Inferior parietal cortex (tissue), 1 donor: ENCODE data around the gene EPS15.
A peak's percentile ranks its signal among the peaks of the same experiment; 100 is the strongest.
"Not testable (repeated sequence)": the region's sequence is repeated elsewhere in the genome, so short reads cannot be mapped to it uniquely, and the experiment has no call there.

Experiments used
- DNase-seq: peaks from one replicate; pipeline ENCODE4 v3.0.0-alpha.2; 2016; ENCODE audit errors: extremely low spot score

Gene EPS15

GRCh38 chr1:51336711-51337110, 182.4 kb downstream of the EPS15 start:
- no peak for DNase-seq

- DNase-seq: no peak
These were observed 183.1 kb downstream of the EPS15 start for GRCh38 chr1:51336004-51336403.

- peak; percentile 44 for DNase-seq
These were observed 187.6 kb downstream of the EPS15 start for GRCh38 chr1:51331206-51332100.

GRCh38 chr1:51330331-51331201, 188.5 kb downstream of the EPS15 start, which contains the start of gene TTC39A:
TTC39A (minus strand) TSS chr1:51330562; CDS start chr1:51330477, 85 bp downstream.
- no peak for DNase-seq

- no peak for DNase-seq
These were observed 189.4 kb downstream of the EPS15 start for GRCh38 chr1:51329443-51330325.

GRCh38 chr1:51328926-51329325, 190.1 kb downstream of the EPS15 start:
- DNase-seq: no peak

GRCh38 chr1:51328279-51328678, 190.8 kb downstream of the EPS15 start:
- DNase-seq: no peak

- no peak for DNase-seq
These were observed 191.7 kb downstream of the EPS15 start for GRCh38 chr1:51327386-51327785.

- no peak for DNase-seq
These were observed 192.2 kb downstream of the EPS15 start for GRCh38 chr1:51326839-51327238.

- no peak for DNase-seq
These were observed 192.9 kb downstream of the EPS15 start for GRCh38 chr1:51325878-51326755.

- DNase-seq: no peak
These were observed 193.7 kb downstream of the EPS15 start for GRCh38 chr1:51325391-51325790.

- DNase-seq: not testable (repeated sequence)
These were observed 194.1 kb downstream of the EPS15 start for GRCh38 chr1:51325011-51325385.

GRCh38 chr1:51324251-51325010, 194.6 kb downstream of the EPS15 start:
- DNase-seq: no peak

GRCh38 chr1:51323778-51324177, 195.3 kb downstream of the EPS15 start:
- DNase-seq: no peak

GRCh38 chr1:51322417-51323101, 196.5 kb downstream of the EPS15 start:
- DNase-seq: no peak

- DNase-seq: no peak
These were observed 197.2 kb downstream of the EPS15 start for GRCh38 chr1:51321924-51322280.

- DNase-seq: no peak
These were observed 197.8 kb downstream of the EPS15 start for GRCh38 chr1:51320967-51321923.

GRCh38 chr1:51317798-51318197, 201.3 kb downstream of the EPS15 start:
- no peak for DNase-seq
